ENCODE measurements around the gene TCF4. TPM values are rescaled to one million over a fixed set of nuclear protein-coding genes. Genes with fewer than 3 reads are reported as not detected.

The TCF4 gene
- total RNA-seq, 1 experiment from 2014 or later, result 2.3 TPM

DNA sequence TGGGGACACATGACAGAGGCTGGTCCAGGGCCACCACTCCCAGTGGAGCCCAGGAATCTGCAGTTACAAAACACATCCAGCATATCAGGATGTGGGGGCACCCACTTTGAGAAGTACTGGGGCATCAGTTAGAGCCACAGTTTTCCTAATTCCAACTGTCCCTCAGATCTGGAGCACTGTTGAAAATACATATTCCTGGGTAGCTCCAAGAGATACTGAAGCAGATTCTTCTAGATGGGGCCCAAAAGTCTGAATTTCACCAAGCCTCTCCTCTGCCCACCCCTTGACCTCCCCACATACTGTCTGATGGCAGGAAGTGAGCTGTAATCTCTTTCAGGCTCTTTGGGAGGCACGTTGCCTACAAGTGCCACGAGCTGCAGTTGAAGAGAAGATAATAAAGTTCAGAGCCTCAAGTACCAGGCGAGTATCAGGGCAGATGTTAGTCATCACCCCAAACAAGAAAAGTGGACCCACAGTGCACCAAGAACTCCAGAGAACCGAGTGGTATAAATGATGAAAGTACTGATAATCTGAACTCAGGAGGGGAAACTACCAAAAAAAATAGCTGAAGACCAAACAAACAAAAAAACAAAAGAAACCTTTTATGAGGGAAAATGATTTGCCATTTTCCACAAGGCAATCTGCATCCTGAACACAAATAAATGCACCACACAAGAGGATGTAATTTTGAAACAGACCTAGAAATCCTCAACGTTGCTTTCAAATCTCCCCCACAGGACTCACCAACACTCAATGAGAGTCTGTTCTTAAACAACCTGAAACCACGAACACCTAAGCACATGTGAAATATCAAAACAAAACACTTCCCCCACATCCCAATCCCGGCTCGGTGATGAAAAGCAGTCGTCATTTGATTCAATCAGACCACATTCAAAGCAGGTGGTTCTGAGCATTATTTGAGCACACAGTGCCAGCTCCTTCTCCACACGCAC, 98.7 kb downstream of the TCF4 start:
- in situ Hi-C loops (cut with HindIII; ENCODE audit: low pct_unique_long_range_greater_than_20kb, low sequenced_read_pairs) (no loop called here), intact Hi-C loops (cut with micrococcal nuclease; ENCODE audit: unreplicated experiment) (no loop called here)
- Histone ChIP-seq H3K27me3 (ENCODE audit: control insufficient read depth, insufficient read depth, low read length) (no peaks in the 10 kb centered on the region), H3K4me1 (ENCODE audit: control insufficient read depth, insufficient read depth, low read length) (no peaks in the 10 kb centered on the region), H3K4me3 (ENCODE audit: low read depth in 2 of 2, low read length in 2 of 2) (no peak overlapping the region), H3K9me3 (ENCODE audit: control insufficient read depth, insufficient read depth, low read depth, low read length) (no peaks in the 10 kb centered on the region), H3K36me3 (ENCODE audit: control insufficient read depth, insufficient read depth, low read length) (no peaks in the 10 kb centered on the region), H3K27ac (ENCODE audit: low read length) (no peak overlapping the region)
- ChIA-PET CTCF (no interaction called here), POLR2A (no interaction called here)
- no peak for TF ChIP-seq POLR2AphosphoS5 (IDR thresholded peaks at IDR 0.05; ENCODE audit: low read depth, low read length)
- TF ChIP-seq, protein P1, sequence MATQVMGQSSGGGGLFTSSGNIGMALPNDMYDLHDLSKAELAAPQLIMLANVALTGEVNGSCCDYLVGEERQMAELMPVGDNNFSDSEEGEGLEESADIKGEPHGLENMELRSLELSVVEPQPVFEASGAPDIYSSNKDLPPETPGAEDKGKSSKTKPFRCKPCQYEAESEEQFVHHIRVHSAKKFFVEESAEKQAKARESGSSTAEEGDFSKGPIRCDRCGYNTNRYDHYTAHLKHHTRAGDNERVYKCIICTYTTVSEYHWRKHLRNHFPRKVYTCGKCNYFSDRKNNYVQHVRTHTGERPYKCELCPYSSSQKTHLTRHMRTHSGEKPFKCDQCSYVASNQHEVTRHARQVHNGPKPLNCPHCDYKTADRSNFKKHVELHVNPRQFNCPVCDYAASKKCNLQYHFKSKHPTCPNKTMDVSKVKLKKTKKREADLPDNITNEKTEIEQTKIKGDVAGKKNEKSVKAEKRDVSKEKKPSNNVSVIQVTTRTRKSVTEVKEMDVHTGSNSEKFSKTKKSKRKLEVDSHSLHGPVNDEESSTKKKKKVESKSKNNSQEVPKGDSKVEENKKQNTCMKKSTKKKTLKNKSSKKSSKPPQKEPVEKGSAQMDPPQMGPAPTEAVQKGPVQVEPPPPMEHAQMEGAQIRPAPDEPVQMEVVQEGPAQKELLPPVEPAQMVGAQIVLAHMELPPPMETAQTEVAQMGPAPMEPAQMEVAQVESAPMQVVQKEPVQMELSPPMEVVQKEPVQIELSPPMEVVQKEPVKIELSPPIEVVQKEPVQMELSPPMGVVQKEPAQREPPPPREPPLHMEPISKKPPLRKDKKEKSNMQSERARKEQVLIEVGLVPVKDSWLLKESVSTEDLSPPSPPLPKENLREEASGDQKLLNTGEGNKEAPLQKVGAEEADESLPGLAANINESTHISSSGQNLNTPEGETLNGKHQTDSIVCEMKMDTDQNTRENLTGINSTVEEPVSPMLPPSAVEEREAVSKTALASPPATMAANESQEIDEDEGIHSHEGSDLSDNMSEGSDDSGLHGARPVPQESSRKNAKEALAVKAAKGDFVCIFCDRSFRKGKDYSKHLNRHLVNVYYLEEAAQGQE (IDR thresholded peaks at IDR 0.05; ENCODE audit: insufficient read depth in 1 of 2, low read depth in 2 of 2, low read length in 1 of 2), result no peak
- no peak for TF ChIP-seq TCF7L2 (IDR thresholded peaks at IDR 0.05; ENCODE audit: low read depth, low read length)
- TF ChIP-seq SIN3A (IDR thresholded peaks at IDR 0.05; ENCODE audit: borderline replicate concordance, insufficient read depth, low read depth, low read length), result no peak
- TF ChIP-seq CTCF (IDR thresholded peaks at IDR 0.05), result no peak
- ATAC-seq, result no peak
- no TSS peak for BruUV-seq (replicated peaks)
- DNase-seq (ENCODE audit: low read depth, low spot score), result no peak

GRCh38 chr18:55488473-55488872, 99.5 kb downstream of the TCF4 start:
- ChIA-PET CTCF (no interaction called here), POLR2A (no interaction called here)
- H3K36me3 ChIP-seq (ENCODE audit: control insufficient read depth, insufficient read depth, low read length), result no peaks in the 10 kb centered on the region
- in situ Hi-C loops (cut with HindIII; ENCODE audit: low pct_unique_long_range_greater_than_20kb, low sequenced_read_pairs), result no loop called here
- no peak for ATAC-seq
- no TSS peak for BruUV-seq (replicated peaks)
- H3K4me1 ChIP-seq (ENCODE audit: control insufficient read depth, insufficient read depth, low read length), result no peaks in the 10 kb centered on the region
- no peak overlapping the region for H3K4me3 ChIP-seq (ENCODE audit: low read depth in 2 of 2, low read length in 2 of 2)
- DNase-seq (ENCODE audit: low read depth, low spot score), result no peak
- no peak overlapping the region for H3K27ac ChIP-seq (ENCODE audit: low read length)
- H3K27me3 ChIP-seq (ENCODE audit: control insufficient read depth, insufficient read depth, low read length), result no peaks in the 10 kb centered on the region
- no peaks in the 10 kb centered on the region for H3K9me3 ChIP-seq (ENCODE audit: control insufficient read depth, insufficient read depth, low read depth, low read length)
- intact Hi-C loops (cut with micrococcal nuclease; ENCODE audit: unreplicated experiment), result no loop called here
- TF ChIP-seq POLR2AphosphoS5 (IDR thresholded peaks at IDR 0.05; ENCODE audit: low read depth, low read length), result no peak
- TF ChIP-seq CTCF (IDR thresholded peaks at IDR 0.05), result no peak
- TF ChIP-seq, protein P1 (IDR thresholded peaks at IDR 0.05; ENCODE audit: insufficient read depth in 1 of 2, low read depth in 2 of 2, low read length in 1 of 2), result no peak
- no peak for TF ChIP-seq TCF7L2 (IDR thresholded peaks at IDR 0.05; ENCODE audit: low read depth, low read length)
- TF ChIP-seq SIN3A (IDR thresholded peaks at IDR 0.05; ENCODE audit: borderline replicate concordance, insufficient read depth, low read depth, low read length), result no peak

Measured in Panc1 (cell line).